ENCODE measurements around the gene TMEM269.

Gene TMEM269

GRCh38 chr1:42833981-42834380, 49.2 kb downstream of the TMEM269 start:
- no peak for TF ChIP-seq CTCF (conservative IDR thresholded peaks at IDR 0.05; ENCODE audit: low read length)
- DNase-seq (ENCODE audit: low read depth) = no peak
- H3K4me3 ChIP-seq (ENCODE audit: low read length) = no peak overlapping the region

GRCh38 chr1:42834803-42835202, 50.0 kb downstream of the TMEM269 start:
- no peak overlapping the region for H3K4me3 ChIP-seq (ENCODE audit: low read length)
- DNase-seq (ENCODE audit: low read depth) = no peak
- TF ChIP-seq CTCF (conservative IDR thresholded peaks at IDR 0.05; ENCODE audit: low read length) = no peak

- TF ChIP-seq CTCF (conservative IDR thresholded peaks at IDR 0.05; ENCODE audit: low read length) = no peak
- DNase-seq (ENCODE audit: low read depth) = no peak
- no peak overlapping the region for H3K4me3 ChIP-seq (ENCODE audit: low read length)
Measured at GRCh38 chr1:42835422-42835821, 50.6 kb downstream of the TMEM269 start.

- H3K4me3 ChIP-seq (ENCODE audit: low read length) = no peak overlapping the region
Measured at GRCh38 chr1:42837709-42838108, 52.9 kb downstream of the TMEM269 start.

GRCh38 chr1:42838482-42839190, 53.8 kb downstream of the TMEM269 start:
- no peak overlapping the region for H3K4me3 ChIP-seq (ENCODE audit: low read length)
- DNase-seq (ENCODE audit: low read depth) = no peak
- TF ChIP-seq CTCF (conservative IDR thresholded peaks at IDR 0.05; ENCODE audit: low read length) = no peak

More at GRCh38 chr1:42837709-42838108, 52.9 kb downstream of the TMEM269 start:
- no peak for DNase-seq (ENCODE audit: low read depth)
- no peak for TF ChIP-seq CTCF (conservative IDR thresholded peaks at IDR 0.05; ENCODE audit: low read length)

GRCh38 chr1:42841010-42841409, 56.2 kb downstream of the TMEM269 start:
- no peak for DNase-seq (ENCODE audit: low read depth)
- H3K4me3 ChIP-seq (ENCODE audit: low read length) = no peak overlapping the region
- TF ChIP-seq CTCF (conservative IDR thresholded peaks at IDR 0.05; ENCODE audit: low read length) = no peak

- H3K4me3 ChIP-seq (ENCODE audit: low read length) = no peak overlapping the region
- TF ChIP-seq CTCF (conservative IDR thresholded peaks at IDR 0.05; ENCODE audit: low read length) = no peak
- no peak for DNase-seq (ENCODE audit: low read depth)
Measured at GRCh38 chr1:42841440-42842147, 56.8 kb downstream of the TMEM269 start.
